ENCODE measurements around the gene CEP97.

GRCh38 chr3:101719604-101720185 lies 4.7 kb upstream of the CEP97 start:
- TF ChIP-seq EZH2 (IDR thresholded peaks at IDR 0.05; ENCODE audit: low read depth, unreplicated experiment) (no peak), CTCF (conservative IDR thresholded peaks at IDR 0.05; ENCODE audit: low read depth in 2 of 2) (no peak), POLR2AphosphoS5 (IDR thresholded peaks at IDR 0.05; ENCODE audit: low read depth) (no peak), ETS1 (IDR thresholded peaks at IDR 0.05) (no peak), JUNB (IDR thresholded peaks at IDR 0.05; ENCODE audit: unreplicated experiment) (no peak), CREB1 (CRISPR knock-in tag; IDR thresholded peaks at IDR 0.05; ENCODE audit: low read depth) (no peak), EZH2phosphoT487 (IDR thresholded peaks at IDR 0.05; ENCODE audit: unreplicated experiment) (no peak), ZNF331 (CRISPR knock-in tag; IDR thresholded peaks at IDR 0.05; ENCODE audit: low read depth) (no peak), ZNF114 (CRISPR knock-in tag; IDR thresholded peaks at IDR 0.05) (no peak), STAT1 (IDR thresholded peaks at IDR 0.05; ENCODE audit: unreplicated experiment) (no peak), NANOG (IDR thresholded peaks at IDR 0.05; ENCODE audit: borderline replicate concordance) (no peak)
- TF ChIP-seq, protein P1, sequence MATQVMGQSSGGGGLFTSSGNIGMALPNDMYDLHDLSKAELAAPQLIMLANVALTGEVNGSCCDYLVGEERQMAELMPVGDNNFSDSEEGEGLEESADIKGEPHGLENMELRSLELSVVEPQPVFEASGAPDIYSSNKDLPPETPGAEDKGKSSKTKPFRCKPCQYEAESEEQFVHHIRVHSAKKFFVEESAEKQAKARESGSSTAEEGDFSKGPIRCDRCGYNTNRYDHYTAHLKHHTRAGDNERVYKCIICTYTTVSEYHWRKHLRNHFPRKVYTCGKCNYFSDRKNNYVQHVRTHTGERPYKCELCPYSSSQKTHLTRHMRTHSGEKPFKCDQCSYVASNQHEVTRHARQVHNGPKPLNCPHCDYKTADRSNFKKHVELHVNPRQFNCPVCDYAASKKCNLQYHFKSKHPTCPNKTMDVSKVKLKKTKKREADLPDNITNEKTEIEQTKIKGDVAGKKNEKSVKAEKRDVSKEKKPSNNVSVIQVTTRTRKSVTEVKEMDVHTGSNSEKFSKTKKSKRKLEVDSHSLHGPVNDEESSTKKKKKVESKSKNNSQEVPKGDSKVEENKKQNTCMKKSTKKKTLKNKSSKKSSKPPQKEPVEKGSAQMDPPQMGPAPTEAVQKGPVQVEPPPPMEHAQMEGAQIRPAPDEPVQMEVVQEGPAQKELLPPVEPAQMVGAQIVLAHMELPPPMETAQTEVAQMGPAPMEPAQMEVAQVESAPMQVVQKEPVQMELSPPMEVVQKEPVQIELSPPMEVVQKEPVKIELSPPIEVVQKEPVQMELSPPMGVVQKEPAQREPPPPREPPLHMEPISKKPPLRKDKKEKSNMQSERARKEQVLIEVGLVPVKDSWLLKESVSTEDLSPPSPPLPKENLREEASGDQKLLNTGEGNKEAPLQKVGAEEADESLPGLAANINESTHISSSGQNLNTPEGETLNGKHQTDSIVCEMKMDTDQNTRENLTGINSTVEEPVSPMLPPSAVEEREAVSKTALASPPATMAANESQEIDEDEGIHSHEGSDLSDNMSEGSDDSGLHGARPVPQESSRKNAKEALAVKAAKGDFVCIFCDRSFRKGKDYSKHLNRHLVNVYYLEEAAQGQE (IDR thresholded peaks at IDR 0.05; ENCODE audit: unreplicated experiment) = no peak
